ENCODE measurements around the gene VCAM1.
A peak's percentile ranks its signal among the peaks of the same experiment; 100 is the strongest.

The VCAM1 gene

DNA sequence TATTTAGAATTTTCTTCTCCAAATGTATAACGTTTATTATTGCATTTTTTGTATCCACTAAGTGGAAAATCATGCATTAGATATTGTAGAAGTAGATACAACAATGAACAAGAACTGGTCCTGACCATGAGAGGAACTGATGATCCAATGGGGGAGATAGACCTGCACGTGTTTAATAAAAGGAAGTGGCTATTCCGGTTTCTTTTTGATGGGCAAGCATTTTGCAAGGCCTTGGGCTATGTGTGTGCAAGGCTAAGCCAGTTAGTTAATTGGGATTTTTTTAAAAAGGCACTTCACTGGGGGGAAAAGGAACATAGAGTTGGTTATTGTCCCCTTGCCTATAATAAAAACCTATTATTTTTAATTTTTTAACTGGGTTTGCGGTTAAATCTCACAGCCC lies 961 bp upstream of the VCAM1 start:
- no peak for DNase-seq
- TF ChIP-seq CTCF (IDR thresholded peaks at IDR 0.05), result no peak
- intact Hi-C loops (cut with DNase I; ENCODE audit: low total_unique reads), result loop anchor here (2.0 kb wide), 1 partner anchor 34 kb away; no protein-coding TSS in a partner anchor
- Histone ChIP-seq H3K4me3 (no peak overlapping the region), H3K9me3 (no peaks in the 10 kb centered on the region), H3K4me1 (peaks cover 0 to 14% (median 0%) of the 10 kb centered on the region in 4 donors), H3K27ac (no peak overlapping the region), H3K27me3 (no peaks in the 10 kb centered on the region), H3K36me3 (no peaks in the 10 kb centered on the region)

DNA sequence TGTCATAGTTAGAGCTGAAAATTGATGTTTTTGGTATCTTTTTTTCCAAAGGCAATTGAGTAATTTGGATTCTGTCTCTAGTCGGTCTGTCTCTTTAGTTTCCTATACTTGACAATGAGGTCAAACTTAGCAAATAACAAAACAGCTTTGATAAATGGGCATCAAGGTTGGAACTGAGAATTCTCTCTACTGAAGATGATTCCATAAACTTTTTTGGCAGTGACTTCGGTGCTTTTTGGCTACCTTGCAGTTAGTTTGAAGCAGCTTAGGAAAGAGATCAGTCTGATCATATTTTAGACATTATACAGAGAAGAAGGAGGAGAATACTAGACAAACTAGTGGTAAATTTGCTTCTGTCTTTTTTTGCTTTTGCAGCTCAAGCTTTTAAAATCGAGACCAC lies 559 bp downstream of the VCAM1 start:
- Histone ChIP-seq H3K9me3 (no peaks in the 10 kb centered on the region), H3K4me1 (peaks cover 0 to 17% (median 0%) of the 10 kb centered on the region in 4 donors), H3K27ac (peak overlapping the region; percentile 11 to 54), H3K4me3 (peak overlapping the region; percentile 17 to 30), H3K36me3 (no peaks in the 10 kb centered on the region), H3K27me3 (no peaks in the 10 kb centered on the region)
- intact Hi-C loops (cut with DNase I; ENCODE audit: low total_unique reads), result no loop called here
- DNase-seq, result no peak
- TF ChIP-seq CTCF (IDR thresholded peaks at IDR 0.05), result no peak

DNA sequence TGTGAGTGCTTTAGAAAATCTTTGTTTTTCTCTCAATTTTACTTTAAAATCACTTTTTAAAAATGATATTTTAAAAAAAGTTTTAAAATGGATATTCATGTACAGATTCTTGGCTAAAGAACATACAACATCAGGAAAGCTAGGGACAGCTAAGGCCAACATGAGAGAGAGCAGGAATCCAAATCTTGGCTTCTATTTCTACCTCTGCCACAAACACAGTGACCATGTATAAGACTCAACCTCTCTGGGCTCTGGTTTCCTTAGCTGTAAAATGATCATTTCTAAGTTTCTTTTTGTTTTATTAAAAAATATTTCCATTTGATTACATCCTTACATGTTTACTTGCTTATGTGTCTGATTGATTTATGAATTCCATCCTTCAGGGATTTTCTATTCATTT lies 1.2 kb downstream of the VCAM1 start:
- TF ChIP-seq CTCF (IDR thresholded peaks at IDR 0.05), result no peak
- peaks cover 0 to 17% (median 0%) of the 10 kb centered on the region in 4 donors for H3K4me1 ChIP-seq
- peak overlapping the region; percentile 17 to 30 for H3K4me3 ChIP-seq
- intact Hi-C loops (cut with DNase I; ENCODE audit: low total_unique reads), result no loop called here
- H3K27me3 ChIP-seq, result no peaks in the 10 kb centered on the region
- no peaks in the 10 kb centered on the region for H3K36me3 ChIP-seq
- DNase-seq, result no peak
- H3K9me3 ChIP-seq, result no peaks in the 10 kb centered on the region
- peak overlapping the region; percentile 11 to 54 for H3K27ac ChIP-seq

- intact Hi-C loops (cut with DNase I; ENCODE audit: low total_unique reads), result no loop called here
- TF ChIP-seq CTCF (IDR thresholded peaks at IDR 0.05), result no peak
- peak in 1 of 2 donors; percentile 45 for DNase-seq
Observed at GRCh38 chr1:100721526-100722207, 2.1 kb downstream of the VCAM1 start.

GRCh38 chr1:100722221-100722620 lies 2.7 kb downstream of the VCAM1 start:
- no peak for DNase-seq
- Histone ChIP-seq H3K27me3 (no peaks in the 10 kb centered on the region), H3K9me3 (no peaks in the 10 kb centered on the region), H3K4me1 (peaks cover 0 to 17% (median 0%) of the 10 kb centered on the region in 4 donors), H3K4me3 (no peak overlapping the region), H3K27ac (no peak overlapping the region), H3K36me3 (no peaks in the 10 kb centered on the region)
- TF ChIP-seq CTCF (IDR thresholded peaks at IDR 0.05), result no peak
- intact Hi-C loops (cut with DNase I; ENCODE audit: low total_unique reads), result no loop called here

More at GRCh38 chr1:100721526-100722207, 2.1 kb downstream of the VCAM1 start:
- H3K36me3 ChIP-seq, result no peaks in the 10 kb centered on the region
- peak overlapping the region in 1 of 2 donors; percentile 54 for H3K27ac ChIP-seq
- H3K9me3 ChIP-seq, result no peaks in the 10 kb centered on the region
- H3K4me1 ChIP-seq, result peaks cover 0 to 17% (median 0%) of the 10 kb centered on the region in 4 donors
- H3K27me3 ChIP-seq, result no peaks in the 10 kb centered on the region
- H3K4me3 ChIP-seq, result peak overlapping the region; percentile 15 to 17

All from tibial artery (tissue), 4 donors.